ENCODE results near the gene NEMP2. TPM values are rescaled to one million over a fixed set of nuclear protein-coding genes. Genes with fewer than 3 reads are reported as not detected.
A peak's percentile ranks its signal among the peaks of the same experiment; 100 is the strongest.

Gene NEMP2
- total RNA-seq, 1 experiment from 2014 or later, result 8.3 TPM

GRCh38 chr2:190579058-190579410 is 44.5 kb upstream of the NEMP2 start:
- H3K36me3 ChIP-seq (ENCODE audit: low read depth), result no peaks in the 10 kb centered on the region
- H3K4me1 ChIP-seq (replicated peaks; ENCODE audit: insufficient read depth), result peaks cover 6% of the 10 kb centered on the region; the same call in 1 of the 2 replicates
- intact Hi-C loops (cut with micrococcal nuclease; ENCODE audit: unreplicated experiment), result no loop called here
- H3K4me2 ChIP-seq, result peak overlapping the region; percentile 7; the same call in 1 of the 2 replicates
- peak overlapping the region; percentile 51 for H3K27ac ChIP-seq
- POLR2A ChIA-PET (ENCODE audit: unreplicated experiment), result no interaction called here
- DNase-seq, result no peak
- BruUV-seq (replicated peaks), result no TSS peak
- H2AFZ ChIP-seq, result no peak overlapping the region
- H3K27me3 ChIP-seq (ENCODE audit: insufficient read depth, low read depth), result no peaks in the 10 kb centered on the region
- H4K20me1 ChIP-seq (ENCODE audit: insufficient read depth), result no peaks in the 10 kb centered on the region
- CTCF ChIA-PET, result no interaction called here
- no peaks in the 10 kb centered on the region for H3F3A ChIP-seq (ENCODE audit: insufficient read depth, low read depth)
- no peaks in the 10 kb centered on the region for H3K9me2 ChIP-seq (ENCODE audit: insufficient read depth)
- no peaks in the 10 kb centered on the region for H3K9me3 ChIP-seq (ENCODE audit: insufficient read depth, low read depth)
- H3K4me3 ChIP-seq, result no peak overlapping the region
- no peaks in the 10 kb centered on the region for H3K79me2 ChIP-seq (ENCODE audit: low read depth)
- TF ChIP-seq EZH2 (IDR thresholded peaks at IDR 0.05; ENCODE audit: low read depth), result no peak
- no peak for TF ChIP-seq CTCF (conservative IDR thresholded peaks at IDR 0.05)

- no peaks in the 10 kb centered on the region for H3K36me3 ChIP-seq (ENCODE audit: low read depth)
- ChIA-PET POLR2A (ENCODE audit: unreplicated experiment) (no interaction called here), CTCF (no interaction called here)
- no peak for TF ChIP-seq CTCF (conservative IDR thresholded peaks at IDR 0.05)
- TF ChIP-seq EZH2 (IDR thresholded peaks at IDR 0.05; ENCODE audit: low read depth), result no peak
- no peaks in the 10 kb centered on the region for H3K27me3 ChIP-seq (ENCODE audit: insufficient read depth, low read depth)
- peaks cover 6% of the 10 kb centered on the region; the same call in 1 of the 2 replicates for H3K4me1 ChIP-seq (replicated peaks; ENCODE audit: insufficient read depth)
- DNase-seq, result peak; percentile 41 to 65
- H4K20me1 ChIP-seq (ENCODE audit: insufficient read depth), result no peaks in the 10 kb centered on the region
- H3K4me2 ChIP-seq, result peak overlapping the region; percentile 7; the same call in 1 of the 2 replicates
- no peak overlapping the region for H2AFZ ChIP-seq
- BruUV-seq (replicated peaks), result no TSS peak
- H3F3A ChIP-seq (ENCODE audit: insufficient read depth, low read depth), result no peaks in the 10 kb centered on the region
- H3K9me2 ChIP-seq (ENCODE audit: insufficient read depth), result no peaks in the 10 kb centered on the region
- H3K4me3 ChIP-seq, result no peak overlapping the region
- peak overlapping the region; percentile 51 for H3K27ac ChIP-seq
- no peaks in the 10 kb centered on the region for H3K79me2 ChIP-seq (ENCODE audit: low read depth)
- intact Hi-C loops (cut with micrococcal nuclease; ENCODE audit: unreplicated experiment), result no loop called here
- H3K9me3 ChIP-seq (ENCODE audit: insufficient read depth, low read depth), result no peaks in the 10 kb centered on the region
Measured at GRCh38 chr2:190578158-190579057, 43.9 kb upstream of the NEMP2 start.

GRCh38 chr2:190576573-190576972 is 42.1 kb upstream of the NEMP2 start:
- Histone ChIP-seq H3K9me2 (ENCODE audit: insufficient read depth) (no peaks in the 10 kb centered on the region), H3K9me3 (ENCODE audit: insufficient read depth, low read depth) (no peaks in the 10 kb centered on the region), H3K4me3 (no peak overlapping the region), H3K36me3 (ENCODE audit: low read depth) (no peaks in the 10 kb centered on the region), H3K79me2 (ENCODE audit: low read depth) (no peaks in the 10 kb centered on the region), H3K27ac (no peak overlapping the region), H2AFZ (no peak overlapping the region), H3K4me2 (no peak overlapping the region), H3K4me1 (replicated peaks; ENCODE audit: insufficient read depth) (peaks cover 10% of the 10 kb centered on the region; the same call in 1 of the 2 replicates), H3K27me3 (ENCODE audit: insufficient read depth, low read depth) (no peaks in the 10 kb centered on the region), H3F3A (ENCODE audit: insufficient read depth, low read depth) (no peaks in the 10 kb centered on the region), H4K20me1 (ENCODE audit: insufficient read depth) (no peaks in the 10 kb centered on the region)
- DNase-seq, result no peak
- intact Hi-C loops (cut with micrococcal nuclease; ENCODE audit: unreplicated experiment), result no loop called here
- POLR2A ChIA-PET (ENCODE audit: unreplicated experiment), result no interaction called here
- TF ChIP-seq CTCF (conservative IDR thresholded peaks at IDR 0.05) (no peak), EZH2 (IDR thresholded peaks at IDR 0.05; ENCODE audit: low read depth) (no peak)
- CTCF ChIA-PET, result no interaction called here
- BruUV-seq (replicated peaks), result no TSS peak
